ENCODE results near the gene ELOVL4.

Gene ELOVL4

DNA sequence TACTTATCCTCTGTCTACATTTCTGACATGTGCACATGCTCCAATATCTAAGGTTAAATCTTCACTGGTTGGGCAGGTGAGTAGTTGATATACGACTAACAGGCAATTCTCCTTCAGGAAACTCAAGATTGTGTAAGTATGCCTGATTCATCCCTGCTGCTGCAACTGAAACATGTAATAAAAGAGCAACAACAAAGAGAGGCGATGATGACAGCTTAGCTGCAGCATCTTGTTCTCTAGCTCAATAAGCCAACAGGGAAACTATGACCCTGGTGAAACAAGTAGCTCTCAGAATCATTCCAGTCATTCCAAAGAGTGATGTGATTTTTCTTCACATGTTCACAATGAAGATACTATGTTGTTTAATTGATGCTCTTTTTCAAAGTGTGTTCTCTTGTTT is 74.4 kb downstream of the ELOVL4 start:
- TF ChIP-seq, protein P1, sequence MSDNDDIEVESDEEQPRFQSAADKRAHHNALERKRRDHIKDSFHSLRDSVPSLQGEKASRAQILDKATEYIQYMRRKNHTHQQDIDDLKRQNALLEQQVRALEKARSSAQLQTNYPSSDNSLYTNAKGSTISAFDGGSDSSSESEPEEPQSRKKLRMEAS (IDR thresholded peaks at IDR 0.05; ENCODE audit: low read depth, low read length) = no peak
- TF ChIP-seq POLR2A (IDR thresholded peaks at IDR 0.05; ENCODE audit: extremely low read depth, insufficient read length) (no peak), MYC (IDR thresholded peaks at IDR 0.05; ENCODE audit: low read depth, low read length) (no peak)
- TF ChIP-seq, protein P2, sequence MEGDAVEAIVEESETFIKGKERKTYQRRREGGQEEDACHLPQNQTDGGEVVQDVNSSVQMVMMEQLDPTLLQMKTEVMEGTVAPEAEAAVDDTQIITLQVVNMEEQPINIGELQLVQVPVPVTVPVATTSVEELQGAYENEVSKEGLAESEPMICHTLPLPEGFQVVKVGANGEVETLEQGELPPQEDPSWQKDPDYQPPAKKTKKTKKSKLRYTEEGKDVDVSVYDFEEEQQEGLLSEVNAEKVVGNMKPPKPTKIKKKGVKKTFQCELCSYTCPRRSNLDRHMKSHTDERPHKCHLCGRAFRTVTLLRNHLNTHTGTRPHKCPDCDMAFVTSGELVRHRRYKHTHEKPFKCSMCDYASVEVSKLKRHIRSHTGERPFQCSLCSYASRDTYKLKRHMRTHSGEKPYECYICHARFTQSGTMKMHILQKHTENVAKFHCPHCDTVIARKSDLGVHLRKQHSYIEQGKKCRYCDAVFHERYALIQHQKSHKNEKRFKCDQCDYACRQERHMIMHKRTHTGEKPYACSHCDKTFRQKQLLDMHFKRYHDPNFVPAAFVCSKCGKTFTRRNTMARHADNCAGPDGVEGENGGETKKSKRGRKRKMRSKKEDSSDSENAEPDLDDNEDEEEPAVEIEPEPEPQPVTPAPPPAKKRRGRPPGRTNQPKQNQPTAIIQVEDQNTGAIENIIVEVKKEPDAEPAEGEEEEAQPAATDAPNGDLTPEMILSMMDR (IDR thresholded peaks at IDR 0.05; ENCODE audit: low read depth, low read length) = no peak
- no peak overlapping the region for H3K4me3 ChIP-seq (ENCODE audit: low read depth, low read length)
- peak; percentile 68 for DNase-seq (ENCODE audit: low read depth)

DNA sequence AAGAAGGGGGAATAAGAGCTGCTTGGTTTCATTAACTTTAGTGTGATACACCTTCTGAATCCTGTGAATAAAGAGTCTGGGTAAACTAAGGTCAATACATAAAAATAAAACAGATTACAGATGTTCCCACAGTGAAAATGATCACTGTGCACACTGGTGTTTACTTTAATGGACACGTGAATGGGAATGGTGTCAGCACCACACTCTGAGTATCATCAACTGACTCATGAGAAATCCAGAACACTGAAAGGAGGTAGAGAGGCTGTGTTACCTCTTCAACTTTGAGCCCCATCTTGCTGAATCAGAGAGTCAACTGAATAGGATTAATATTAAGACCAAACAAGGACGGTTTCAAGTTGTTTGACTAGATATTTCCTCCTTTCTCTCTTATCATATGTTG is 75.0 kb downstream of the ELOVL4 start:
- H3K4me3 ChIP-seq (ENCODE audit: low read depth, low read length) = no peak overlapping the region
- TF ChIP-seq MYC (IDR thresholded peaks at IDR 0.05; ENCODE audit: low read depth, low read length) = no peak
- no peak for TF ChIP-seq POLR2A (IDR thresholded peaks at IDR 0.05; ENCODE audit: extremely low read depth, insufficient read length)
- TF ChIP-seq, protein P2 (IDR thresholded peaks at IDR 0.05; ENCODE audit: low read depth, low read length) = no peak
- TF ChIP-seq, protein P1 (IDR thresholded peaks at IDR 0.05; ENCODE audit: low read depth, low read length) = no peak
- DNase-seq (ENCODE audit: low read depth) = no peak

DNA sequence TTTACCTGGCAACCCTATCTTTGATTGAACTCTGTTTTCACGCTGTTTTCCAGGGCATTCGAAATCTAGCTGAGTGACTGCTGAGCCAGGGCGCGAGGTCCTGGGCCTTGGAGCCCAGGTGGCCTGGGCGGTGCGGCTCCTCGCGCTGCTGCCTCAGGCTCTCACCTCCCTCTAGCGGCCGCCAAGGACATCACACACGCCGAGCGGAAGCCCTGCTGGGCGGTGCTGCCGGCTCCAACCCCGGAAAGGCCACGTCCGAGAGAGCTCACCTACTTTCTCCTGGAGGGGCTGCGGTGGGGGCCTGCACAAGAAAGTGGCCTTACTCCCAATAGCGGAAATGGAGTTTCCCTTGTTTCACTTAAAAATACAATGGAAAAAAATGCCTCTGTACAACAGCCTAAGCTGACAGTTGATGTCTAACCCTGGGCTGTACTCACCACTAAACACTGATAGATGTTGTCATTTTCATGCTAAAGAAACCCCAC is 77.7 kb downstream of the ELOVL4 start:
- H3K4me3 ChIP-seq (ENCODE audit: low read depth, low read length) = no peak overlapping the region
- TF ChIP-seq, protein P1 (IDR thresholded peaks at IDR 0.05; ENCODE audit: low read depth, low read length) = peak; percentile 79
- TF ChIP-seq MYC (IDR thresholded peaks at IDR 0.05; ENCODE audit: low read depth, low read length) = peak; percentile 80
- TF ChIP-seq, protein P2 (IDR thresholded peaks at IDR 0.05; ENCODE audit: low read depth, low read length) = peak; percentile 82
- TF ChIP-seq POLR2A (IDR thresholded peaks at IDR 0.05; ENCODE audit: extremely low read depth, insufficient read length) = no peak
- peak; percentile 84 for DNase-seq (ENCODE audit: low read depth)

DNA sequence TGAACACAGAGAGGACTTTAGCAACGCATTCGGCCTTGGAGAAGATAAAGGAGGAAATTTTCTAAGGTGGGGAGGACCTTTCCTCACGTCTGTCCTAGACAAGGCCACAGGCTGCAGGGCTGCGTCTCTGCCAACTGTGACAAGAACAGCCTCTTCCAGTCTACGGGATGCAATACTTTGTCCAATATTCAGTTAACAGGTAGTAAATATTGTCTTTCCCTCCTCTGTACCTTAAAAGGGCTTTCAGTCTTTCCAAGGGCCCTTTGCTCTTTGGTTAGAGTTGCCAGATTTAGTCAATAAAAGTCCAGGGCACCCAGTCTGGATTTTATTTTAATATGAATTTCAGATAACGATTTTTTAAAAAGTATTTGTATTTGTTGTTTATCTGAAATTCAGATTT is 78.2 kb downstream of the ELOVL4 start:
- no peak overlapping the region for H3K4me3 ChIP-seq (ENCODE audit: low read depth, low read length)
- DNase-seq (ENCODE audit: low read depth) = no peak
- TF ChIP-seq MYC (IDR thresholded peaks at IDR 0.05; ENCODE audit: low read depth, low read length) (no peak), POLR2A (IDR thresholded peaks at IDR 0.05; ENCODE audit: extremely low read depth, insufficient read length) (no peak)
- TF ChIP-seq, protein P2 (IDR thresholded peaks at IDR 0.05; ENCODE audit: low read depth, low read length) = no peak
- TF ChIP-seq, protein P1 (IDR thresholded peaks at IDR 0.05; ENCODE audit: low read depth, low read length) = no peak

DNA sequence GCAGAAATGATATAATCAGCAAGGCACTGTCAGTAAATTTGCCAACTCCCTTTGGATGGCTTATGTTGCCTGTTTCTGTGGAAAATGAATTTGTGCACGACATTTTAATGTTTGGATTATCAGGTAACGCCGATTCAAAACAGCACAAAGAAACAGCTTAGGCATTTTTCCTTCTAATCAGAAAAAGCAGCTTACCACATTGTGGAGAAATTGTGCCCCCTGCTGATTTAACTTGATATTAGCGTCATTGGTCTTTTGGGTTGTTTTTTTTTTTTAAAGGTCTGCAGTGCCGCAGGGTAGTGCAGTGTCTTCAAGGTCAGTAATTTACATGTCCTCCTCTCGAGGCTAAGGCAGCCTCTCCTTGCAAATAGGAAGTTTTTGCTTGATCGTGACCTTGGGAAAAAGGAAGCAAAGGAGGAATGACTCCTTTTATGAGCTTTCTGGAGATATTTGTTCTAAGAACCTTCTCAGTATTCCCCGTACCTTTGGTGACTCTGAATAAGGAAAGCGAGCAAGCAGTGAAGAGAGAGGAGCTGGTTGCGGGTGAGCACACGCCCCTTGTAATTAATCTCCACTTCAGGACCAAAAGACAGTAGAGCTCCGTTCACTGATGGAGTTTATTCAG is 79.1 kb downstream of the ELOVL4 start:
- TF ChIP-seq, protein P2 (IDR thresholded peaks at IDR 0.05; ENCODE audit: low read depth, low read length) = peak; percentile 42
- TF ChIP-seq, protein P1 (IDR thresholded peaks at IDR 0.05; ENCODE audit: low read depth, low read length) = no peak
- H3K4me3 ChIP-seq (ENCODE audit: low read depth, low read length) = peak overlapping the region; percentile 13
- peak; percentile 82 for DNase-seq (ENCODE audit: low read depth)
